NB4 (cell line): ENCODE results near the gene ACSL6.

Source experiments
- CTCF ChIP-seq: IDR thresholded peaks from one replicate; pipeline ENCODE4 v1.5.1; 2012; ENCODE audit warnings: low read depth, low read length
- MAX ChIP-seq: IDR thresholded peaks from 2 replicates; pipeline ENCODE4 v1.6.1; 2011; ENCODE audit warnings: low read depth, low read length

- TF ChIP-seq MAX, result no peak
- no peak for TF ChIP-seq CTCF
Observed at GRCh38 chr5:132022737-132023136, 11.3 kb upstream of the ACSL6 start.
